ENCODE data around the gene BRICD5.

Gene BRICD5

GRCh38 chr16:2237102-2237482, 26.4 kb upstream of the BRICD5 start:
- no peak for DNase-seq

- DNase-seq, result no peak
Observed at GRCh38 chr16:2236337-2237101, 25.9 kb upstream of the BRICD5 start, which contains the start of gene DNASE1L2. DNASE1L2 (plus strand) TSS chr16:2236444; CDS start chr16:2236817, 373 bp downstream.

DNA sequence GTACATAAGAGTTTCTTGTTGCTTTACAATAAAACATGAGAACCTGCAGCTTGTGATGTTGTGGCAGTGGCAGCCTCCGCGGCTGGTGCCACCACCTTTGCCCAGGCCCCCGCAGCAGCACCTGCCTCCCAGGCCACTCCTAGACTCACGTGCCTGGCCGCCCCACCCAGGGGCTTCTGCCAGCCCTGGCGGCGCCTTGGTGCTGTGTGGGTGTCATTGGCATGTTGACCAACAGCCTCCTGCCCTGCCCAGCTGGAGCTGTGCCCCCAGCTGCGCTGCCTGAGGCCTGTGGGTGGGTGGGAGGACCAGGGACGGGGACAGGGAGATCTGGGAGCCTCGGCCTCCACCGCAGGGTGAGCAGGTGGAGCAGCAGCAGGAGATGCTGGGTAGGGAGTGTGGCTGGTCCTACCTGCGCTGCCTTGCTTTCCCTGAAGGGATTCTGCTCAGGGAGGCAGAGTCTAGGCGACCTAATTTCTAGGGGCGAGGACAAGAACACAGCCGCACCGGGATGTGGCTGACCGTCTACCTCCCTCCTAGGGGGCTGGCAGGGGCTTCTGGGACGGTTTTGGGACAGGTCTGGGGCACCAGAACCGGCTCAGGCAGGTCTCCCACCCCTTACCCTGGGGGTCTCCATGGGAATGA, 25.2 kb upstream of the BRICD5 start:
- no peak for DNase-seq

- no peak for DNase-seq
Observed at GRCh38 chr16:2235234-2235651, 24.6 kb upstream of the BRICD5 start.

- no peak for DNase-seq
Observed at GRCh38 chr16:2234813-2235170, 24.1 kb upstream of the BRICD5 start.

GRCh38 chr16:2233872-2234812, 23.5 kb upstream of the BRICD5 start:
- DNase-seq, result no peak

DNA sequence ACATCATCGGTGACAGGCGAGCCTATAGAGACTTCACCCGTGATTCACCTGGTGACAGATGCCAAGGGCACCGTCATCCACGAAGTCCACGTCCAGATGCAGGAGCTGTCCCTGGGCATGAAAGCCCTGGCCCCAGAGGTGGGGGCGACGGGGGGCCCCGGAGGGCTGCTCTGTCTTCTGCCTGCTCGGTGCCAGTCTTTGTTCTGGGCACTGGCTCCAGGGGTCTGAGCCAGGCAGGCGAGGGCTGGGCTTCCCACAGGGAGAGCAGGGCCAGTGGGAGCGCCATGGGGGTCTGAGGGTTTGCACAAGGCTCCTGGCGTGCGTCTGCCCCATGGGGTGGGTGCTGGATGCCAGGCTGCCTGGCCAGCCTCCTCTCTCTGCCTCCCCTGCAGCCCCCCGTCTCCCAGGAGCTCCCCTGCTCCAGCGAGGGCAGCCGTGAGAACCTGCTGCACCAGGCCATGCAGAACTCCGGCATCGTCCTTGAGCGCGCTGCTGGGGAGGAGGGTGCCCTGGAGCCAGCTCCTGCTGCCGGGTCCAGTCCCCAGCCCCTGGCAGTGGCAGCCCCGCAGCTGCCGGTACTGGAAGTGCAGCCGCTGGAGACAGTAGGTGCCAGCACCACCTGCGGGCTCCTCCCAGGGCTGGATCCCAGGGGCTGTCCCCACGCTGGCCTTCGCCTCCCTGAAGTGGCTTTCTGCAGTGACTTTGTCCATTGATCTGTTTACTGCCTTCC, 22.5 kb upstream of the BRICD5 start:
- no peak for DNase-seq

DNA sequence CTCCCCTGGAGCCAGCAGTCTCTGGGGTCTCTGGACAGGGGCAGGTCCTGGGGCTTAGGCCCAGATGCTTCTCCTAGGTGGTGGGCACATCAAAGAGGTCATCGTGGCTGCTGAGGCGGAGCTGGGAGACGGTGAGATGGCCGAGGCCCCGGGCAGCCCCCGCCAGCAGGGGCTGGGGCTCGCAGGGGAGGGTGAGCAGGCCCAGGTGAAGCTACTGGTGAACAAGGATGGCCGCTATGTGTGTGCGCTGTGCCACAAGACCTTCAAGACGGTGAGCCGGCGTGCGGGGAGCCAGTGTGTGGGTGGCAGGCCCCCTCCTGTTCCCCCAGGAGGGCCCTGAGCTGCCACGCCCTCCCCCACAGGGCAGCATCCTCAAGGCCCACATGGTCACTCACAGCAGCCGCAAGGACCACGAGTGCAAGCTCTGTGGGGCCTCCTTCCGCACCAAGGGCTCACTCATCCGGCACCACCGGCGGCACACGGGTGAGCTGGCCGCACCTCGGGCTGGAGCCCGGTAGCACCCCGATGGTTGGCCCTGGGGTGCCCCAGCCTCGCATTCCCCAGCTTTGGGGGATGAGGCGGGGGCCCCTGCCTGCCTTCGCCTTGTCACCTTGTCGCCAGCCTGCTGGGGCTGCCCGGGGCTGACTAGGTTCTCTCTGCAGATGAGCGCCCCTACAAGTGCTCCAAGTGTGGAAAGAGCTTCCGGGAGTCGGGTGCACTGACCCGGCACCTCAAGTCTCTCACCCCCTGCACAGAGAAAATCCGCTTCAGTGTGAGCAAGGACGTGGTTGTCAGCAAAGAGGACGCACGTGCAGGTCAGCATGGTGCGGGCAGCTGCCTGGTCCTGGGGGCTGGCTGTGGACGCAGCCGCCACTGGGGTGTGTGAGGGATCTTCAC, 21.7 kb upstream of the BRICD5 start:
- DNase-seq, result no peak

- no peak for DNase-seq
Observed at GRCh38 chr16:2231016-2231931, 20.6 kb upstream of the BRICD5 start.

- no peak for DNase-seq
Observed at GRCh38 chr16:2230376-2230775, 19.7 kb upstream of the BRICD5 start.

GRCh38 chr16:2229632-2230250, 19.1 kb upstream of the BRICD5 start:
- DNase-seq, result no peak

GRCh38 chr16:2229091-2229490, 18.4 kb upstream of the BRICD5 start:
- DNase-seq, result no peak

- no peak for DNase-seq
Observed at GRCh38 chr16:2228161-2228824, 17.6 kb upstream of the BRICD5 start.

DNA sequence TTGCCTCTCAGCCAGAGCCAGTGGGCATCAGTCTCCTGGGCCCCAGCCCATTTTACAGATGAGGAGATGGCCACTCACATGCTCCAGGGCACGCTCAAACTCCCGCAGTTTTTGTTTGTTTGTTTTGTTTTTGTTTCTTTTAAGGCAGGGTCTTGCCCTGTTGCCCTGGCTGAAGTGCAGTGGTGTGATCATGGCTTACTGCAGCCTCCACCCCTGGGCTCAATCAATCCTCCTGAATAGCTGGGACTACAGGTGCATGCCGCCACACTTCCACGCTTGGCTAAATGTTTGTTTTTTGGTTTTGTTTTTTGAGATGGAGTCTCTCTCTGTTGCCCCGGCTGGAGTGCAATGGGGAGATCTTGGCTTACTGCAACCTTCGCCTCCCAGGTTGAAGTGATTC, 16.3 kb upstream of the BRICD5 start:
- no peak for DNase-seq

DNA sequence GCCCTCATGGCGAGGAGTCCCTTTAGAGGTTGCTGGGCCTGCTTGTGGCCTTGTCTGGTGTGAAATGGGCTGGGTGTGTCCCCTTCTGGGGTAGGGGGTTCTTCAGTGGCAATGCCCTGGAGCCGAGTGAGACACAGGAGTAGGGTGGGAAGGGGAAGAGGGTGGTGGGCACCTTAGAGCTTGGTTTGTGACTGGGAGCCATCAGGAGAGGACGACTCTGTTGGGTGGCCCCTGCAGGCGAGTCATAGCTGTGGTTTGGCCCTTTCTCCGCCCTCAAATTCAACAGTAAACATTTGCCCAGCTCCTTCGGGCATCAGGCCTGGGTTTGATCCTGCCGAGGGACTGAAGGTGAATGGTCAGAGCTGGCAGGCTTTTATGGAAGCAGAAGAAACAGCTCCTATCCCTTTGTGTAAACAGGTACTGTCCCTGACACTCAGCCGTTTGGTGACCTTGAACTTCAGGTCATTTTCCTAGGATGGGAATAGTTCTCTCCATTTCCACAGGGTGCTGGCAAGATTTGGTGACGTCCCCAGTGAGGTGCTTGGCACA, 15.7 kb upstream of the BRICD5 start:
- no peak for DNase-seq

DNA sequence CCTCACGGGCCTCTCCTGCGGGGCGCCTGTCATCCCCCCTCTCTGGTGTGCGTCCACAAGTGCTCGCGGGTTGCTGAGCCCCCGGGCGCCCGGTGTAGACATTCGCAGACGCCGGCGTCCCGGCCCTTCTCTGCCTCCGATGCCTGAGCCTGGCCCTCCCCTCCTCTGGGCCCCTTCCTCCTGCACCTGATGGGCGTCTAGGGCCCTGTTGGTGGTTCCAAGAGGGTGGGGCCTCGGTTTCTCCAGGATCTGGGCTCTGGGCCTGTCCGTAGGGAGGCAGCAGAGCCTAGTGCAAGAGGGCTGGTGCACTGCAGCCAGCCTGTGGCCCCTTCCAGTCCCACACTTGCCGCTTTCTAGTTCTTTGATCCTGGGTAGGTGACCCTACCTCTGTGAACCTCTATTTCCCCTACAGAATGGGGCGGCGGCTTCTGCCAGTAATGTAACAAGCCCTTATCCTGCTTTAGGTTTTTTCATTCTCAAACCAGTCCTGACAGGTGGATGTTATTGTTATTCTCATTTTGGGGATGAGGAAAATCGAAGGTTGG, 13.4 kb upstream of the BRICD5 start:
- no peak for DNase-seq

GRCh38 chr16:2223221-2223941, 12.7 kb upstream of the BRICD5 start, which contains the start of gene E4F1:
E4F1 (plus strand) TSS chr16:2223591; CDS start chr16:2223614, 23 bp downstream.
- peak; percentile 97 for DNase-seq

GRCh38 chr16:2216330-2216729, 5.7 kb upstream of the BRICD5 start:
- no peak for DNase-seq

All from SHP77 treated with DMSO at 0.1 percent for 48 hours (cell line).